HG03469 (cell line): Measurements from ENCODE around the gene NEGR1.
"Not testable (repeated sequence)": the region's sequence is repeated elsewhere in the genome, so short reads cannot be mapped to it uniquely, and the experiment has no call there.

Source experiments
- ATAC-seq: cut with Tn5 transposase; IDR thresholded peaks from one replicate; pipeline ENCODE4 v1.9.1; 2021; ENCODE audit warnings: mild to moderate bottlenecking, moderate library complexity, moderate number of reproducible peaks; ENCODE audit not compliant: unreplicated experiment

The NEGR1 gene

DNA sequence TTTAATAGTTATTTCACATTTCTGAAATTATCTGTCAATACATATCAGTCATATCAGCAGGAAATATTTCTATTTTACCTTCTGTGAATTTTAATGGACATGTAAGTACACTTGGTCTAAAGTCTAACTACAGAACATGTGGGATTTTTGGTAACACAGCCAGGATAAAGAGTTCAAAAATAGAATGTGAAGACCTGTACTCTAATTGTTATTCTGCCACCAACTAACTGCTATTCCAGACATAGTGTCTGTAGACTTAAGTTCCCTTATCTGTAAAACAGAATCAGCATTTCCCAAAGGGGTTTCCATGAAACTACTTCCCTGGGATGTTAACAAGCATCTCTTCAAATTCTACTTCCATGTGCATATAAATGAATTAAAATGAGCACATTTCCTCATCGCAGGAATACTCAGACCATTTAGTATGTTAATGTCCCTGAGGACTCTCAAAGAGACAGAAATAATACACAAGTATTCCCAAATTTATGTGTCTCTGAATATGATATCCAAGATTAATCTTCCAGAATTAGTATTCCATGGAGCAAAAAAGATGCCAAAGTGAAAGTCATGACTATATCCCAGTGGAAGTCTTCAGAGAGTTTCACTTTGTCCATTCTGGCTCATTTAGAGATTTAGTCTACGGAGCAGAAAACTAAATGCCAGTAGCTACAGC is 325.6 kb downstream of the NEGR1 start:
- ATAC-seq = no peak

DNA sequence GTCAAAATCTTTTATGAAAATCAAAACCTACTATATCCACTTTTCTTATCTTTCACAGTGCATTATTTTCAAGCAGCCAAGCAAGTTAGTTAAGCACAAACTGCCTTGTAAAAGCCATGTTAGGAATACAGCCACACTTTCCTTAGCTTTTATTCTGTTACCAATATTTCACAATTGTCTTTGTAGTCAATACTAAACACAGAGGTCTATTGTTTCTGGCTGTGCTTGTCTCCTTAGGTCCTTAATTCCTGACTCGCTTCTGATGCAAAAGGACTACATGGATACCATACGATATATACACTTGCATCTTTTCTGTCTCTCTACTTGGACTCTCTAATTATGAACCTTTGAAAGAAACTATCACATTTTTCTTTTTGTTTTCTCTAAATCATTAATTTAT is 331.8 kb downstream of the NEGR1 start:
- no peak for ATAC-seq

DNA sequence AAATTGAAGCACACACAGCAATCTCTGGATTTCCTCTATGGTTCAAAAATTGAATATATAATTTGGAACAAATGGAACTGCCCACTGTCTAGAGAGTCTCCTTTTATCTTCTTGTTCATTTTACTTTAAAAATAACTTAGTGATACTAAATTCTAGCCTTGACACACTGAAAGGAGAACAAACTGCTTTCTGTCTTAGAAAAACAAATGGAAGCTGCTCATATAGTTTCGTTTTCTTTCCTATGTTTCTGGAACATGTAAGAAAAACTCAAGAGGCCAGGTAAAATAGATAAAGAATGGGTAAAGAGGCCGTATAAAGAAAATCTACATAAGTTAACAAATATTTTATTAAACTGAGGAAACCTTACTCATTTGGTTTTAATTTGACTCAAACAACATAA is 332.7 kb downstream of the NEGR1 start:
- ATAC-seq = no peak

DNA sequence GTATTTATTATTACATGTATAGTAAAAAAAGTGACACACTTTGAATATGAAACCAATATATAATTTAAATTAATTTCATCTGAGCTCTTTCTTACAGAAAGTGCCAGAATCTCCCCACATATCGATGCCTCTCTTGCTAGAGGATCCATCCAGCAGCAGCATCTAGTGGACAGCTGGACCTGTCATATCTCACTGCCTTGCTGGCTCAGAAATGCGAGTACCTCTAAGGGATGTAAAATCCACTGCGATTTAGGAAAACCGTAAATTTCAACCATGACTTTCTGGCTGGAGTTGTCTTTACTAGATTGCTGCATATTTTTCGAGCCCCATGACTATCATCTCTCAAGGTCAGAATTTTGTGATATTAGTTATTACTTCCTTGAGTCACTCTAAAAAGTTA is 333.8 kb downstream of the NEGR1 start:
- no peak for ATAC-seq

DNA sequence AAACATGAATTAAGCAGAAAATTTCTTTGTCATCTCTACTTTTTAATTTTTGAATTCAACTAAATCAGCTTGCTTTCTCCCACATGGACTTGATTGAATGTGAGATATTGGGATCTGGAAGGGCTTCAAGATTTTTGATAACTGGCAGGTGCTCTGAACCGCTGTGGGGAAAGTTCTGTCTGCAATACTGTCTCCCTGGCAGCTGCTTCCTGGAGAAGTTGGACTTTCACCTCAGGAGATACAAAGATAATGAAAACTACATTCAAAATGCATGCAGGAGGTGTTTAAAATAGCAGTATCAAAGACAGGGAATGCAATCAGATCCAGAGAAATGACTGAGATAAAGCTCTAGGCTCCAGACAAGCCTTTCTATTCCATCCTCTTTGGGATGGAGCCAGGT is 338.3 kb downstream of the NEGR1 start:
- no peak for ATAC-seq

DNA sequence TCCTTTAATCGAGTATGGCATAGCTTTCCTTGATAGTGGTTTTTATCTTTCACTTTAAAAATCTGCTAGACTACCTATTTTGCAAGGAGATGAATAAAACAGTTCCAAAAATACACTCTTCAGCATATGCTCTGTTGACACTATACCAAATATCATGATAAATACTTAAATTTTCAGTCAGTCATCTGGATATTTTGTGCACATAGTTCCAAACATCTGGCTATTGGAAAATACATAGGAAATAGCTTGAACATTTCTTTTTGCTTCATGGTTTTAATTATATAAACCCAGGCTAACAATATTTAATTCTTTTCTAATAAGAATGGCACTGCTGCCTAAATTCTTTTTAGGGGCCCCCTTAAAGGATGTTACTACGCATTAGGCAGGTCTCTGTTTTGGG is 342.1 kb downstream of the NEGR1 start:
- ATAC-seq = no peak

DNA sequence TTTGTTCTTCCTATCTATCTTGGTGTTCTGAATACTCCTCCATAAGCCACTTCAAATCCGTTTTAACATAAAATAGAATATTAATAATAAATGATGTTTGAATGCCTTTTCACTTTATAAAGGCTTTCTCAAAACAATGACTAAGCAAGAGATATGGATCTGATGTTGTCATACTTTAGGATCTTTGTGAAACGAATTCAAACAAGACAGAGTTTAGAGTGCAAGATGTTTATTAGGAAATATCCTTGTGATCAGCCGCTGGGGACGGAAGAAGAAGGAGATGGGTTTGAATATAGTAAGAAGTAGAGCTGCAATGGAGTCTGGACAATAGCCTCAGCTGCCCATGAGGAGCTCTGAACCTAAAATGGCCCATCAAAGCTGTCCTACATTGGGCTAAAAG is 351.8 kb downstream of the NEGR1 start:
- ATAC-seq = no peak

DNA sequence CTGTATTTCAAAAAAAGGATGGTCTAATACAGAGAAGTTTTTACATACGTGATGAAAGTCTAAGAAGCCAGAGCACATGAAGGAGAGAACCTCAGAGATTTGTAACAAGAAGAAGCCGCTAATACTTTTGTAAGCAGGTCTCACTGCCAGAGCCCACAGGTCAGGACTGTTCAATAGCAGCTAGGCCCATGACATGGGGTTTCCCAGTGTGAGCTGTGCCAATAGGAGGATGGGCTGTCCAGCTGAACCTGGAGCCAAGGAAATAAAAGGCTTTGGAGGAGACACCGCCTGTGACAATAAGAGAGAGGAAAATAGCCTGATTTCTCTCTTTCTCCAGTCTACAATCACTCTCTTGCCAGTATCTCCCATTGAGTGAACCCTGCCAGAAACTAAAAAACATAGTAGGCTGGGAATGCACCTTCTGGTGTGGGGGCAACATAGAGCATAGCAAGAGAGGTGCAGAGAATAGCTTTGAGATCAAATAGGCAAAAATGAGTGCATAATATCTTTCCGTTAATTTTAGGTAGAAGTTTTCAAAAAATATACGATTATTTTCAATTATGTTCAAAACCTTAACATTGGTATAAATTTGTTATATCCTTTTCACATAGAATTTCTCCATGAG is 360.3 kb downstream of the NEGR1 start:
- ATAC-seq = no peak

DNA sequence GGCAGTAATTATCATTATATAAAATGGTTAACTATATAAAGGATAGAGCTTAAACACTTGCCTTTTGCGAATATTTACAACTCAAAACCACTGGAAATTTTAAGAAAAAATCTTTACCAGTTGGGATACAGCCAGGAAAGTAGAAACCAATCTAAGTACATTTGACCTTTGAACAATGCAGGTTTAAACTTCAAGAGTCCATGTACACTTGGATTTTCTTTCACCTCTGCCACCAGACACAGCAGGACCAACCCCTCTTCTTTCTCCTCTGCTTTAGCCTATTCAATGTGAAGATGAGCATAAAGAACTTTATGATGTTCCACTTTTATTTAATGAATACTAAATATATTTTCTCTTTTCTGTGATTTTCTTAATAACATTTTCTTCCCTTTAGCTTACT is 361.1 kb downstream of the NEGR1 start:
- ATAC-seq = no peak

DNA sequence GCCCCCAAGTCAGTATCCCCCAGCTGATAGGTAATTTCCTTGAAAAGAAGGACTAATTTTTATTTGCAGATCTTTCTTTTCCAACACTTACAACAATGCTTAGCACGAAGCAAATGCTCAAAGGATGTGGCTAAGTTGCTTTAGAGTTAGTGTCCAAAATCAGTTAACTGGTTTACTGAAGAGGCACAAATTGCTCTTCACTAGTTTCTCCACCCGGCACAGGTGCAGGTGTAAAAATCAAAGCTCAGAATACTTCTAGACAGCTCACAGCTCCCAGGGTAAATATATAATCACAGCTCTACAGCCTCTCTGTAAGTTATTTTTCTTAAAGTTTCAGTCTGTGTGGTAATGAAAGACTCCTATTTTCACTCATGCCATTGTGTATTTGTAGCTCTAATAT is 361.8 kb downstream of the NEGR1 start:
- ATAC-seq = no peak

DNA sequence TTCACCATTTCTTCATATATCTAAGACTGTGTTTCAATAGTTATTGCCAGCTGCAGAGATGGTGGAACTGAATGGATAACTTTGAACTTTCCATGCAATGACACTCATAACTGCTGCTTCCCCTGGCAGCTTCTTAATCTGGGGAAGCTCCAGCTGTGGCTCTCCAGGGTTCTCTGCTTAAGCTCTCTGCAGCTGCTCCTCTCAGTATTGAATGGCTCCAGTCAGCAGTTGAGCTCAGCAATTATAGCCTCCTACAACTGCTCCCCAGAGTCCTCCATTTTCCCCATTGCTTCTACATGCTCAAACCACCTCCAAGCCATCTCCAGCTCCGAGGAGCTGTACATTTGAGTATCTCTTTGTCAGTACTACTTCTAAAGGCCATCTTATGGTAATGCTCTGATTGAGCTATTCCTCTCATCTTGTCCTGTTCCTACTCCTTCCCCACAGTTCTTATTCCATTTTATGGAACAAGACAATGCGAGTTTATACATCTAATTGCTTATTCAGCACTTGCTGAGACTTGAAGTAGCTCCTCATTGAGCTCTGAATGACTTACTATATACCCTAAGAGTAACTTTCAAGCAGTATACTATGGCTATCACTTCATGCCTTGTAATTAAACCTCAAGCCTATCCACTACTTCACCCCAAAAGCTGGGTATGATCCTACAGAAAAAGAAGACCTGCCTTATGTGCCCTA is 362.4 kb downstream of the NEGR1 start:
- ATAC-seq = no peak

DNA sequence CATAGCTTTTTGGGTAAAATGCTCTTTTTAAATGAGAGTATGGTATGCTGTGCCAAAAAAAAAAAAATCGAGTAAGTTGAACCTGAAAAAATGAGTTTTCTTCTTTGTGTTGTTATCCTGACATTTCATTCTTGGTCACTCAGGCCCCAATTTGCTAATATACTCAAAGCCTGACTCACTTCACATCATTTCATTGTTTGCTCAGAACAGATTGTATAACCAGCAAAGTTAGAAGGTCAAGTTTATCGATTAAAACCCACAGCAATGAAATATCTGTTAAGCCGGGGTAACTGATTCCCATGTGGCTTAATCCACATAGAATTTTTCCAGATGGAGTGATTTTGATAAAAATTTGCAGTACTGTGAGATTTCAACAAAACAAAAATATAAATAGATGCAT is 363.7 kb downstream of the NEGR1 start:
- no peak for ATAC-seq

DNA sequence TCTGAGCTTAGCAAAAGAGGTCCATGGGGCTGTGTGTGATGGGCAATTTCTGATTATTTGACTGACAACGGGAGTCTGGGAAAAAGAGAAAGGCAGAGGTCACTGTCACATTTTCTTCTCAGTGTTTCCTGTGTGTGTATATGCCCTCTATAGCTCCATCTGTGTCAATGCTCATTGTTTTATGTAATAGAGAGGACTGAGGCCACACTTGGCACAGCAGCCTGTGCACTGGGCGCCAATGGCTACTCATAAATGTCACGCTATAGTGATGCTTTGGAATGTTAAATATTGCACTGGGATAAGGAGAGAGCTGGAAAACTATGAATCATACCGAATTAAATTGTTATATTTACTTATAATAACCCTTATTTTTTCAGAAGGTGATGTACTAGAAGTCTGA is 365.4 kb downstream of the NEGR1 start:
- ATAC-seq = no peak

DNA sequence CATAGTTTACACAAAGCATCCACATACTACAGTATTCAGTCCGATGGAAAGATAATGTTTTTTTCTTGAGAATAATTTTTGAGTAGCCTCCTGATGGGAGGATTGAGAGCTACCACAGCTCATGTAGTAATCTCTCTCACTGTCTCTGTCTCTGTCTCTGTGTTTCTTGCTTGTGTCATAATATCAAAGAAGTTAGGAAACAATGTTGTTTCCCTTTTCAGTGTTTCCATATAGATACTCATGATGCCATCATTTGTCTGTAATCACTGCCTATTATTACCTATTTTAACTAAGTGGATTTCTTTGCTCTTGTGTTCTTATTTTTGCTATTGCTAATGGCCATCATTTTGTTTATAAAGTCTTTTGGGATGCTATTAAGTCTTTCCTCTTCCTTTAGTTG is 367.7 kb downstream of the NEGR1 start:
- ATAC-seq = no peak

DNA sequence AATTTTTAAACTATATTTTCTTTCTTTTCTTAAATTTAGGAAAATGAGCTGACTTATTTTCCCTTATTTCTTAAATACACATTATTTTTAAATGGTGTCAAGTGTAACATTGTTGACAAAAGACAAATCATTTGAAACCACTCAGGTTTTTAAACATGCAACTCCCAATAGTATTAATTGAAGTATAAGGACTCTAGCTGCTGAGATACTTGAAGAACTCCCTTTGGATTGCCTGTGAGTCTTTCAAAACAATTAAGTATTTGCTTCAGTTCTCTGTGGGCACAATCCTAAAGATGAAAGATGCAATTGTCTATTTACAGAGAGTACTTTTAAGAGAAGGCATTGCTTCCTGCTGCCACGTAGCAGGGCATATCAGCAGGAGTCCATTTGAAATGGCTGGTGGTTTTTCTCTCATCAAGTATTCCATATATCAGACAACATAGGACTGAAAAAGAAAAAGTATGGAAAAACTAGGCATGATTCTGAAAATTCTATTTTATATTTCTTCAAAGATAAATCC is 373.4 kb downstream of the NEGR1 start:
- ATAC-seq = no peak

DNA sequence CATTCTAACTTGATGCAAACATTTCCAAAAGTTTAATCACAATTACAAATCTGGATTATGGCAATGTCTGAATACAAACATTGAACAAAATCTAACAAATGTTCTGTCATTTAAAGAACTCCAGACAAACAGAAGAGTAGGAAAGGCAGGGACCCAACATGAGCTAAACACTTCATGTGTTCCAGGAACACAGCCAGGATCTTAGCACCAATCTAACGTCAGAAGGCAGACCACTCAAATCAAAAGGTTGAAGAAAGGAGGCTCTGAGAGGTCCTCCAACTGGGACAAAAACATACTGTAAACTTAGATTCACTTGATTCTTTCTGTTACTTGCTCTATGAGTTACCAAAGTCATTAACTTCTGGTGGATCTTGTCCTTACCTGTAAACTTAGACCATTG is 374.0 kb downstream of the NEGR1 start:
- no peak for ATAC-seq

DNA sequence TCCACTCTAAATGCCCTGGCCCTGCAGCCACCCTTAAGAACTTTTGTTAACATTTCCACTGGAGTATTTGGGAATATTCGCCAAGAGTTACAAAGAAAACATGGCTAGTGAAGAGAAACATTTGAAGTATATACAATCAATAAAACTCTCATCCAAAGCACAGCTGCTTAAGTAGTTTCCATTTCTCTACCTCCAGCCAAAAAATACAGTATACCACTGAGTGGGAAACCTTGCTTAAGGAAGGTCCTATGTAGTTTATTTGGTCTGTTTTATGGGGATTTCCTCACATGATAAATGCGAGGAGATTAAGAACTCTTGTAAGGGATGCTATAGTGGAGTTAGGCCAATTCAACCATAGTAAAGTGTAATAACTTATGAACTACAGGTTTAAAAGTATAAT is 382.5 kb downstream of the NEGR1 start:
- ATAC-seq = no peak

DNA sequence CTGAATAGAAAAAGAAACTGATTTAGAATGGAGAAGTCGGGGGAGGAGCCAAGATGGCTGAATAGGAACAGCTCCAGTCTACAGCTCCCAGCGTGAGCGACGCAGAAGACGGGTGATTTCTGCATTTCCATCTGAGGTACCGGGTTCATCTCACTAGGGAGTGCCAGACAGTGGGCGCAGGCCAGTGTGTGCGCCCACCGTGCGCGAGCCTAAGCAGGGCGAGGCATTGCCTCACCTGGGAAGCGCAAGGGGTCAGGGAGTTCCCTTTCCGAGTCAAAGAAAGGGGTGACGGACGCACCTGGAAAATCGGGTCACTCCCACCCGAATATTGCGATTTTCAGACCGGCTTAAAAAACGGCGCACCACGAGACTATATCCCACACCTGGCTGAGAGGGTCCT is 394.2 kb downstream of the NEGR1 start:
- ATAC-seq = not testable (repeated sequence)

DNA sequence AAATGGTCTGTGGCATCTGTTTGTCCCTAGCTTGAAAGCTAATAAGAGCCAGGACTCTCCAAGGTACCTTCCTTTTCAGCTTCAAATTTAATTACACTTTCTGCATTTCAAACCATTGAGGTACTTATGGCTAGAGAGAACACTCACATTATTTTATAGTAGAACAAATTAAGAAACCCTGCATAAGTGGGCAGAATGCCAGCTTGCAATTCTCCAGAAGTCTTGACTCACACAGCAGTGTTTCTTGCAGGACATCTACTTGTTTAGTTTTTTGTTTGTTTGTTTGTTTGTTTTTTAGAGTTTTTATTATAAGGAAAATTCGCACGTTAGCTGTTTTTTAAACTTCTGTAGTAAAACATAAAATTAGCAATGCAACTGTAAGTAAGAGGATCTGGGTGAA is 397.2 kb downstream of the NEGR1 start:
- no peak for ATAC-seq

DNA sequence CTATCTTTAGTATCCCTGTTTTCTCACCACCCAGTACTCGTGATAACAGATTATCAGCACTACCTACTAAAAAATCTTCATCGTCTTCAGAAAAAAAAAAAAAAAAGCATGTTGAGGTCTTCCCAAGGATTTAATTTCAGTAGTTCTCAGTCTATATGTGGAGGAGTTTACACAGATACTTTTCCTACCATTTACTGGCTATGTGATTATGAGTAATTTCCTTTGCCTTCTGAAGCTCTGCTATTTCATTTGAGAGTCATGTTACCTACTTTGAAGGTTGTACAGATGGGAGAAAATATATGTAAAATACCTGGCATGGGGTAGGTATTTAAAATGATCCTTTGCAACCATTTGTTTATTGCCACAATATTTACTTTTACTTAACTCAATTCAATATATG is 399.7 kb downstream of the NEGR1 start:
- ATAC-seq = no peak

DNA sequence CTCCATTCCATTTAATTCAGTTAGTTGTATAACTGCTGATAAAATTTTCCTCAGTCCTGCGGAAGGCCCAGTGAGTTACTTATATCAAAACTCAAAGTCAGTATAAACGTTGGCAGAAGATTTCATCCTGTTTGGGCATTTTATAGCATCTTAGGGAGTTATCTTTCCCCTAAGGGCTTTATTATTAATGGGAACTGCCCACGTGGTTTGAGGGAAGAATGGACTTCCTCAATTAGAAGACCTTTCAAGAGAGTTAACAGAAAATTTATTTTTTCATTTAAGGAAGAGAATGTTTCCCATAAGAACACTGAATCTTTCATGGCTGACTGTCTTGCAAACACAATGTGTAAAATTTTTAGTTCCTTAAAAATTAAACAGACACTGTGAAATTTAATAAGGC is 400.1 kb downstream of the NEGR1 start:
- no peak for ATAC-seq

DNA sequence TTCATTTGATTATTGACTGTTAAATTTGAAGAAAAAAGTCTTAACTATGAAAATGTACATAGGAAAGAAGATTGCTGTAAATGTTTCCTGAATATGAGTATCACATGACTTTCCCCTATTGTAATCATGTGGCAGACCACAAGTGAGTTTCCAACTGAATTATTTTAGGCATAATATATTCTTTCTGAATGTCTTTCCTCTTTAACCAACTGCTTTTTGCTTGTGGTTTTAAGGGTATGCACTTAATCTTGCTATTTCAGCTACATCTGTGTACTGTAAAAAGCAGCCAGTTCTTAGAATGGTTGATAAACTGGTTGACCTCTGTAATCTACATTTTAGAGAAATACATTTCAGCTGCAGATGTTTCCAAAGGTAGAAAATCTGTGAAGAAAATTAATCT is 400.7 kb downstream of the NEGR1 start:
- no peak for ATAC-seq
